Ascending aorta (tissue), 2 donors: ENCODE results near the gene UNC13C. TPM values are rescaled to one million over a fixed set of nuclear protein-coding genes. Genes with fewer than 3 reads are reported as not detected.

Source experiments
- DNase-seq, 2 donors: peaks; one replicate each; pipeline ENCODE4 v3.0.0-alpha.2; 2019; ENCODE audit warnings: low spot score in 2 of 2
- H3K27ac ChIP-seq, 2 donors: fragments of 200-600 bp; sonication (generic); one replicate each; pipeline ENCODE4 v1.5.1; 2016 to 2017; ENCODE audit warnings: mild to moderate bottlenecking in 1 of 2
- H3K27me3 ChIP-seq: fragments of 200-600 bp; sonication (generic); one replicate; pipeline ENCODE4 v1.5.1; 2017
- H3K36me3 ChIP-seq, 2 donors: fragments of 200-600 bp; sonication (generic); one replicate each; pipeline ENCODE4 v1.5.1; 2016
- H3K4me1 ChIP-seq, 2 donors: fragments of 200-600 bp; sonication (generic); one replicate each; pipeline ENCODE4 v1.5.1; 2016 to 2017; ENCODE audit warnings: mild to moderate bottlenecking in 1 of 2
- H3K4me3 ChIP-seq, 2 donors: fragments of 200-600 bp; sonication (generic); one replicate each; pipeline ENCODE4 v1.5.1; 2016 to 2017; ENCODE audit warnings: mild to moderate bottlenecking in 1 of 2
- H3K9me3 ChIP-seq, 2 donors: fragments of 200-600 bp; sonication (generic); one replicate each; pipeline ENCODE4 v1.5.1; 2016
- intact Hi-C: fragments of 100-400 bp; cut with DNase I; formaldehyde crosslinking; loops from one replicate; pipeline ENCODE4 v1.15.1; 2023
- total RNA-seq: library from RNA; depleted of rRNA; stranded (reverse); fragments of >200 nt; gene quantifications from one replicate; pipeline ENCODE4 v1.1.0, GENCODE V29; 2016
- TF ChIP-seq, protein P1 (sequence below), 3 experiments: fragments of 200-600 bp in 2 of 3; fragments of 450-650 bp in 1 of 3; sonication (generic) in 2 of 3; IDR thresholded peaks; one replicate each; pipeline ENCODE4 v1.5.1; 2016 to 2019; ENCODE audit warnings: antibody characterized with exemption in 3 of 3, mild to moderate bottlenecking in 1 of 3, moderate library complexity in 1 of 3

UNC13C gene
- total RNA-seq, 1 donor from 2014 or later, result 2.0 TPM

DNA sequence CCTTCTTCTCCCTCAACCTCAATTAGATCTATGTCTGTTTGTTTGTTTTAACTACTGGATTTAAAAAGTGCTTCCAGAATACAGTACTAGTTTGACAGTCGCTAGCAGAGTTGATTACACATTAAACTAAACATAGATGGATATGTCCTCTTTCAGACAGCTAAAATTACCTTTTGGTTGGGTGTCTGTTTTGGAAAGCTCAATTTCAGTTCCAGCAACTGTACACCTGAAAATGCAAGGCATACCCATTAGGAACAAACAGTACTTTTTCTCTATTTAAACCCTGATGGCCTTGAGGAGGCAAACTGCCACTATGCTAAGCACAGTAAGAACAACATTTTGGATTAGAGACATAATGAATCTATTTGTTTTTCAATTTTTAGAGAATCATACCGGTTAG is 234.4 kb downstream of the UNC13C start:
- Histone ChIP-seq H3K27ac (no peak overlapping the region), H3K36me3 (no peaks in the 10 kb centered on the region), H3K27me3 (no peaks in the 10 kb centered on the region), H3K4me1 (no peaks in the 10 kb centered on the region), H3K4me3 (no peak overlapping the region), H3K9me3 (no peaks in the 10 kb centered on the region)
- DNase-seq, result no peak
- TF ChIP-seq, protein P1, sequence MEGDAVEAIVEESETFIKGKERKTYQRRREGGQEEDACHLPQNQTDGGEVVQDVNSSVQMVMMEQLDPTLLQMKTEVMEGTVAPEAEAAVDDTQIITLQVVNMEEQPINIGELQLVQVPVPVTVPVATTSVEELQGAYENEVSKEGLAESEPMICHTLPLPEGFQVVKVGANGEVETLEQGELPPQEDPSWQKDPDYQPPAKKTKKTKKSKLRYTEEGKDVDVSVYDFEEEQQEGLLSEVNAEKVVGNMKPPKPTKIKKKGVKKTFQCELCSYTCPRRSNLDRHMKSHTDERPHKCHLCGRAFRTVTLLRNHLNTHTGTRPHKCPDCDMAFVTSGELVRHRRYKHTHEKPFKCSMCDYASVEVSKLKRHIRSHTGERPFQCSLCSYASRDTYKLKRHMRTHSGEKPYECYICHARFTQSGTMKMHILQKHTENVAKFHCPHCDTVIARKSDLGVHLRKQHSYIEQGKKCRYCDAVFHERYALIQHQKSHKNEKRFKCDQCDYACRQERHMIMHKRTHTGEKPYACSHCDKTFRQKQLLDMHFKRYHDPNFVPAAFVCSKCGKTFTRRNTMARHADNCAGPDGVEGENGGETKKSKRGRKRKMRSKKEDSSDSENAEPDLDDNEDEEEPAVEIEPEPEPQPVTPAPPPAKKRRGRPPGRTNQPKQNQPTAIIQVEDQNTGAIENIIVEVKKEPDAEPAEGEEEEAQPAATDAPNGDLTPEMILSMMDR (IDR thresholded peaks at IDR 0.05), result no peak
- intact Hi-C loops, result no loop called here

DNA sequence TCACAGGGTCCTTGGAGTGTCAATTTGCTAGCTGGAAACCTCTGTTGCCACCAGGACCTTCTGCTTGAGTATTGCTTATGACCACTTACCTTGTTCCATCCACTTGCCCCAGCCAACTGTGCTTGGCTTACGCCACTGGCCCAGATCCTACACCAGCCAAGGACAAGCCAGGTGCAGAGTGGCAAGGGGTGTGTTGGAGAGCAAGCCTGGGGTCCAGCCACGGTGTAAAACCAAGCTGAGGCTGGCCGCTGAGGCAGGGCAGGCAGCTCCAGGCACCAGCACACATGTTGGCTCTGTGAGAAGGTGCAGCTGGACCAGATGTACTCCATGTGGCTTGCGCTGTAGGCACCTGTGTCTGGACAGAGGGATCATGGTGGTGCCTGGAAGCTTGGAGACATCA is 248.2 kb downstream of the UNC13C start:
- Histone ChIP-seq H3K36me3 (no peaks in the 10 kb centered on the region), H3K27me3 (no peaks in the 10 kb centered on the region), H3K4me3 (no peak overlapping the region), H3K4me1 (no peaks in the 10 kb centered on the region), H3K9me3 (peaks cover 0 to 5% of the 10 kb centered on the region in 2 donors), H3K27ac (no peak overlapping the region)
- no peak for DNase-seq
- TF ChIP-seq, protein P1 (IDR thresholded peaks at IDR 0.05), result no peak
- intact Hi-C loops, result no loop called here

DNA sequence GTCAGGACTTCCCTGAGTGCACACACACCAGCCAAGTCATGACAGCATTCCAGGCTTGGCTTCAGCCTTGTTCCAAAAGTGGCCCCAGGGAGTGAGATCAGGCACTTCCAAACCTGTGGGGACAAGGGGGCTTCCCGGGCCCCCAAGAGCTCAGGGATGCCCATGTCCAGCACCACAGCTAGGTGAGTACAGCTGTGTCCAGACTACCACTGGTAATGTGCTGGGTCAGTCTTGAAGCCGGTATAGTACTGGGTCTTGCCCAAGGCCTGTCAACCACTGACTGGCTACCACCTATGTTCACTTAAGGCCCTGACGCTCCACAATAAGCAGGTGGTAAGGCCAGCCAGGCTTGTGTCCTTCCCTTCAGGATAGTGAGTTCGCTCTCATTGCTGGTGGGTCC is 249.3 kb downstream of the UNC13C start:
- TF ChIP-seq, protein P1 (IDR thresholded peaks at IDR 0.05), result no peak
- no peaks in the 10 kb centered on the region for H3K4me1 ChIP-seq
- no peak overlapping the region for H3K27ac ChIP-seq
- DNase-seq, result no peak
- H3K4me3 ChIP-seq, result no peak overlapping the region
- intact Hi-C loops, result no loop called here
- peaks cover 0 to 5% of the 10 kb centered on the region in 2 donors for H3K9me3 ChIP-seq
- H3K36me3 ChIP-seq, result no peaks in the 10 kb centered on the region
- H3K27me3 ChIP-seq, result no peaks in the 10 kb centered on the region

DNA sequence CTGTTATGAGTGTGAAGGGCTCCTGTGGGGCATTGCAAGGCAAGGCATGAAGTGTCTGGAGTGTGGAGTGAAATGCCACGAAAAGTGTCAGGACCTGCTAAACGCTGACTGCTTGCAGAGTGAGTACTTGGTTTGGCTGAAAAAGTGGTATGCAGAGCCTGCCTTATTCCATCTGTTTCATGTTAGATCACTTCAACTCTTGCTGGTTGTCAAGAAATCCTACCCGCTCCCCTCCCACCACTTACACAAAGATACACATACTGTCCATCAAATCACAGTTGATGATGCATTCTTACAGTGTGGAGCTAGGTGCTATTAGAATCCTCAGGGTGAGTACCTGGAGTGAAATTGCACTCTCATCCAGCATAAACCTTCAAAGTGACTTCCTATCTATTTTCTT is 272.1 kb downstream of the UNC13C start:
- TF ChIP-seq, protein P1 (IDR thresholded peaks at IDR 0.05), result no peak
- Histone ChIP-seq H3K9me3 (no peaks in the 10 kb centered on the region), H3K4me1 (no peaks in the 10 kb centered on the region), H3K36me3 (no peaks in the 10 kb centered on the region), H3K27me3 (no peaks in the 10 kb centered on the region), H3K27ac (no peak overlapping the region), H3K4me3 (no peak overlapping the region)
- DNase-seq, result no peak
- intact Hi-C loops, result loop anchor here (10.0 kb wide), 1 partner anchor 64 kb away; no protein-coding TSS in a partner anchor

DNA sequence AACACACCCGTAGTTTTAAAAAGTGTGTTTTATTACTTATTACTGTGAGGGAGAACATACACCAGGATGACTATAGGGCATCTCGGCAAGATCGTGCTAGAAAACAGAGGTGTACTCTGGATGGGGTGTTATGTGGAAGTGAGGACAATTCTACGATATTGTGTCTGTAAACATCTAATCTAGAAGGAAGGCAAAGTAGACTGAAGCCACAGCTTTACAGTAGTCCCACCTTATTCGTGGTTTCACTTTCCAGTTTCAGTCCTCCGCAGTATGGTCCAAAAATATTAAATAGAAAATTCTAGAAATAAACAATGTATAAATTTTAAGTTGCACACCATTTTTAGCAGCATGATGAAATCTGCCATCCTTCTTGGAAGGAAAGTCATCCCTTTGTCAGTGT is 277.9 kb downstream of the UNC13C start:
- H3K4me3 ChIP-seq, result no peak overlapping the region
- intact Hi-C loops, result loop anchor here (10.0 kb wide), 1 partner anchor 59 kb away; no protein-coding TSS in a partner anchor
- no peak for DNase-seq
- no peaks in the 10 kb centered on the region for H3K9me3 ChIP-seq
- H3K4me1 ChIP-seq, result no peaks in the 10 kb centered on the region
- no peaks in the 10 kb centered on the region for H3K36me3 ChIP-seq
- no peaks in the 10 kb centered on the region for H3K27me3 ChIP-seq
- no peak overlapping the region for H3K27ac ChIP-seq
- TF ChIP-seq, protein P1 (IDR thresholded peaks at IDR 0.05), result no peak

DNA sequence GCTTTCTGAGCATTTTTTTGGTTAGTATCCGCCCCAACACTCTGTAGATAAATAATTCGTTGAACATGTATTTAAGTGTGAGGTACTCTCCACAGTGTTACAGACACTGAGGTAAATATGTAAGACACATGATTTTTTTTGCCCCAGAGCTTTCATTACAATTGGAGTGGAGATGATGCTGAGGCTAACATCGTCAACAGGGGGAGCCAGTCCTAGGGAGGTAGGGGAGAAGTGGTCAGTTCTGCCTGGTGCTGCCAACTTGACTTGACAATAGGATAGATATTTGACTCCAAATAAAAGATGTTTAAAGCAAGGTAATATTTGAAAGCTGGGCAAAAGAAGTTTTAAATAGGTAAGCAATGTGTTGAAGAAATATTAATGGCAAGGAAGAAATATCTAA is 295.7 kb downstream of the UNC13C start:
- no peak for DNase-seq
- Histone ChIP-seq H3K27me3 (no peaks in the 10 kb centered on the region), H3K9me3 (no peaks in the 10 kb centered on the region), H3K4me3 (no peak overlapping the region), H3K36me3 (no peaks in the 10 kb centered on the region), H3K27ac (no peak overlapping the region), H3K4me1 (no peaks in the 10 kb centered on the region)
- intact Hi-C loops, result no loop called here
- TF ChIP-seq, protein P1 (IDR thresholded peaks at IDR 0.05), result no peak
